GM18867 (cell line): ENCODE measurements around the gene ASL.
"Not testable (repeated sequence)": the region's sequence is repeated elsewhere in the genome, so short reads cannot be mapped to it uniquely, and the experiment has no call there.

Experiments
- ATAC-seq: cut with Tn5 transposase; IDR thresholded peaks from one replicate; pipeline ENCODE4 v1.9.1; 2021; ENCODE audit warnings: mild to moderate bottlenecking, moderate library complexity; ENCODE audit not compliant: unreplicated experiment

Gene ASL

GRCh38 chr7:66075590-66076461, at the start of gene ASL:
TSS of gene ASL (plus strand) at chr7:66075819. CDS start at chr7:66076082, 263 bp downstream.
- peak; percentile 99 for ATAC-seq

GRCh38 chr7:66028342-66028741, 47.3 kb upstream of the ASL start:
- not testable (repeated sequence) for ATAC-seq

DNA sequence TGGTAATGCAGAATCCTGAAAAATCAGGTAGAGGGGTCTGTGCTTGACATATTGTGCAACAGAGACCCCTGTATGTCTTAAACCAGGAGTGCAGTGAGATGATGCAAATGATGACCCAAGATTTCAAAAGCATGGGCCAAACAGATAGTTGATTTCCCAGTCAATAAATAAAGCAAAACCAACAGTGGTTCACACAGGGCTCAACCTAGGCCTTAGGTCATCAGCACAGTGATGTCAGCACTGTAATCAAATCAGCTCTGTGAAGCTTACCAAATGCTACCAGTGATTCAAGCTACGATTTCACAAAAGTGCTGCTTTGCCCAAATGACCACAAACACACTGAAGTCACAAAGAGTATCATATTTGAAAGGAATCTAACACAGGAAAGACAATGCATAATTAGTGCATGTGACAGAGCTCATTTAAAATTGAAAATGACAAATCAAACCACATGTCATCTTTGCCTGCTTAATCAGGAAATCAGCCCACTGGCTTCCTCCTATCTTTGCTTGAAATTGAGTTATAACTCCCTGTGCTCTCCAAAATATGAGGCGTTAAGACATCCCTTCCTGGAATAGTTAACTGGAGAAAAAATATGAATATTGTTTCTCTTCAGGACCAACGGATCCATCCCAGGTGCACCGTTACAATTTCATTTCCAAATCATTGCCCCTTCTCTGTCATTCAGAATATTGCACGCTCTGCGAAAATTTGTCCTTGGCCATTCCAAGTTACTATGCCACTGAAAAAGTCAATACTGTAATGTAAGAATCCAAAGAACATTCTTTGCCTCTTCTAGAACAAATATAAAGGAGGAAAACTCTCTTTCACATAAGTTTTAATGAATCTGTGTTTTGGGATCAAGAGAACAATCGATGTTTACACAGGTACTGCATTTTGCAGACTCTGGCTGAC, 41.9 kb upstream of the ASL start:
- no peak for ATAC-seq

DNA sequence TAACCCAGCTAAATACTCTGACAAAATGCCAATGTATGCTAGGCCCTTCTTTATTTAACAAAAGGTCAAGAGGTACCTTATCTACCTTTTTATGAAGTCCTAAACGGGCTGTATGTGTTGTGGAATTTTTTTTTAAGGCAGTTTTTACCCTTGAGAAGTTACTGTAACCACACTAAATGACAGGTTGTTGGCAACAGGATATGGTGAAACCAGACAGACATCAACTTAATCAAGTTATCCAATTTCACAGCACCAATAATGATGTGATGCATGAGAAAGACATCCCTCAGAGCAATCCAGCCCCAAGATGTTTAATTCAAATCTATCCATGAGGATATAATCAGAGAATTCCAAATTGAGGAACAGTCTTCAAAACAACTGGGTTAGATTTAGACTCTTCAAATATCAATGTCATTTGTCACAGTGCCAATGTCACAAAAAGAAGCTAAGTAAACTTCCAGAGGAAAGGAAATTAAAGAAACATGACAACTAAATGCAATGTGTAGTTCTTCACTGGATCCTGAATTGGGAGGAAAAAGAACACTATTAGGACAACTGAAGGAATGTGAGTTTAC, 41.1 kb upstream of the ASL start:
- not testable (repeated sequence) for ATAC-seq

DNA sequence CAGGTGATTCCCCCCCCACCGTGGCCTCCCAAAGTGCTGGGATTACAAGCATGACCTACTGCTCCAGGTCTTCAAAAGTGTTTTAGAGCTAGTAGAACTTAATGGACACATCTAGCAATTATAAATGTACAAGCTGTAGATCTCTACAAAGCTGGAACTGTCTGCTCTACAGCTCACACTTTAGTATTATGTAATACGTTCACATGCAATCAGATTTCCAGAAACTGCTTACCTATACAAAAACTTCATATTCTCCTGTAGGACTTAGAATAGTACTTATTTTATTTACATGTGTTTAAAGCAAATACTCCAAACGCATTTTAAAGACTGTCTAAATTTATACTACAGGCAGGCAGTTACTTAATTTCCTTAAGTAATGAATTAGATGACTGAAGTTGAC, 39.2 kb upstream of the ASL start:
- ATAC-seq = no peak

- ATAC-seq = no peak
Observed at GRCh38 chr7:66036788-66037187, 38.8 kb upstream of the ASL start.

DNA sequence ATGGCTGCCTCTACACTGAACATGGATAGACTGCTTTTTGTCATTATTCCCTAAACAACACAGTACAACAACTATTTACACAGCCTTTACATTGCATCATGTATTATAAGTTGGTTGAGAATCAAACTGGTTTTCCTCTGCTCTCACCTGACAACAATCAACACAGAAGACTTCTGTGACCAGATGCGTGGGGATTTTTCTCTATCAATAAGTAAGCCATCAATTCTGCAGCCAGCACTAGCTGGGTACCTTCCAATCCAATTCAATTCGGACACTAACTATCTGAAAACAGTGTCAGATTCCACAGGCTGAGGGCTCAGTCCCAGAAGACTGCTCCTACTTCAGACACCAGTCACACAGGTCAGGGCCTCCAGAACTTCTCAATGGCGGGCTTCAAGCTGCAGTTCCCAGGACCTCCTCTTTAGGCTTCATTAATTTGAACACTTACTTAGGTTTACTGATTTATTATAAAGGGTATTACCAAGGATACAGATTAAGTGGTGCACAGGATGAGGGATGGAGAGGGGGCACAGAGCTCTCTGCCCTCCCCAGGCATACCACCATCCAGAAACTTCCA, 36.4 kb upstream of the ASL start:
- ATAC-seq = no peak

DNA sequence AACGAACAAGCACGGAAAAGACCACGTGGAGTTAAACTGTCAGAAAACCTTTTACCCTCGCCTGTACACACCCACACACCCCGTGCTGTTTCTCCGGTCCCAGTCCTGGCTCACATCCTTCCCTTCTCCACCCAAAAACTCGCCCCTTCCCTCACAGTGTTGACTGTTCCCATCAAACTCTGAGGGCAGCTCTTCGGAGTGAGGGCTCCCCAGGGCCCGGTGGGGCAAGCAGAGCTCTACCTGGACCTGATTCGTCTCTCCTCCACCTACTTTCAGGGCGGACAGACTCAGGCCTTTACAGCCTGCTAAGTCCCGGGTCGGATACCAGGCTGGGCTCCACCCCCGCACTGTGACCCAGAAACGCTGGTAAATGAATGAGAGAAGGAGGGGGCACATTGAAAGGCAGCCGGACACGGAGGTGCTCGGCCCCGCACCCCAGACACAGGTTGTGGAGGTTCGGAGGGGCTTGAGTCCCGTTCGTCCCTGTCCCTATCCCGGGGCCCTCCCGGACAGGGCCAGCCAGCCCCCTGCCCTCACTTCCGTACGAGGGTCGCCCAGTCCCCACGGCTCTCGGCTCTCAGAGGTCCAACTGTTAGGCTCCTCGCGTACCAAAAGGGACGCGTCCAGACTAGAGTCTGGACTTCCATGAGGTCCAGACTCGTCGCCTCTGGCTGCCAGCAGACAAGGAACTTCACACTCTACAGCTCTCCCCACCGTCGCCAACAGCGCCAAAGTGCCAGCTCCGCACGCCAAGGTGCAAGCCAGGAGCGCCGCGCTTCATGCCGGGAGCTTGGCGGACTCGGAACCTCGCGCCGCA, 31.7 kb upstream of the ASL start:
- no peak for ATAC-seq

- ATAC-seq = not testable (repeated sequence)
Observed at GRCh38 chr7:66044498-66044854, 31.1 kb upstream of the ASL start.

DNA sequence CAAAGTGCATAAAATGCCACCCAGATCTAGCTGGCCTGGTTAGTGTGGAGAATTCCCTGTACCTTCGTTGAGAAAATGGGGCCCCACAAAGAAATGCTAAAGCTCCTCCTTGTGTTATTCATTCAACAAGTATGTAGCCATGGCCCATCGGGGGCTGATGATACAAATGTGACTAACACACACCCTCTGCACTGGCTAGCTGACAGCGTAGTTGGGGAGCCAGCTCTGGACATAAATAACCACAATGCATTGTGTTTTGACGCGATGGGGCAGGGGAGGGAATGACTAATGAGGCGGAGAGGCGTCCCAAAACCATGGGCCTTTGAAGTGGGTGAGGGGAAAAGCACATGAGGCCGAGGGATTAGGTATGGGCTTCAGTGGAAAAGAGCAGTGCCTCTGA, 28.2 kb upstream of the ASL start:
- ATAC-seq = no peak

DNA sequence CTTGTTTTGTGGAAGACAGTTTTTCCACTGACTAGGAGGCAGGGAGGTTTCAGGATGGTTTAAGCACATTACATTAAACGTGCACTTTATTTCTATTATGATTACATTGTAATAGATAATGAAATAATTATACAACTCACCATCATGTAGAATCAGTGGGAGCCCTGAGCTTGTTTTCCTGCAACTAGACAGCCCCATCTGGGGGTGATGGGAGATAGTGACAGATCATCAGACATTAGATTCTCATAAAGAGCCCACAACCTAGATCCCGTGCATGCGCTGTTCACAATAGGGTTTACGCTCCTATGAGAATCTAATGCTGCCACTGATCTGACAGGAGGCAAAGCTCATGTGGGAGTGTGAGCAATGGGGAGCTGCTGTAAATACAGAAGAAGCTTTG, 25.7 kb upstream of the ASL start:
- not testable (repeated sequence) for ATAC-seq

GRCh38 chr7:66050337-66050957, 25.2 kb upstream of the ASL start:
- ATAC-seq = no peak

- no peak for ATAC-seq
Observed at GRCh38 chr7:66050990-66051448, 24.6 kb upstream of the ASL start.

DNA sequence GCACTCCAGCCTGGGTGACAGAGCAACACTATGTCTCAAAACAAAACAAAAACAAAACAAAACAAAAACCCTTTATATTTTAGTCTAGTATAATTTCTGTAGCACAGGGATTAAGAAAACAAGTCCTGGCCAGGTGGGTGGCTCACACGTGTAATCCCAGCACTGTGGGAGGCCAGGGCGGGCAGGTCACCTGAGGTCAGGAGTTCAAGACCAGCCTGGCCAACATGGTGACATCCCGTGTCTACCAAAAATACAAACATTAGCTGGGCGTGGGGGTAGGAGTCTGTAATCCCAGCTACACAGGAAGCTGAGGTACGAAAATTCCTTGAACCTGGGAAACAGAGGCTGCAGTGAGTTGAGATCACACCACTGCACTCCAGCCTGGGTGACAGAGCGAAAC, 23.2 kb upstream of the ASL start:
- no peak for ATAC-seq

DNA sequence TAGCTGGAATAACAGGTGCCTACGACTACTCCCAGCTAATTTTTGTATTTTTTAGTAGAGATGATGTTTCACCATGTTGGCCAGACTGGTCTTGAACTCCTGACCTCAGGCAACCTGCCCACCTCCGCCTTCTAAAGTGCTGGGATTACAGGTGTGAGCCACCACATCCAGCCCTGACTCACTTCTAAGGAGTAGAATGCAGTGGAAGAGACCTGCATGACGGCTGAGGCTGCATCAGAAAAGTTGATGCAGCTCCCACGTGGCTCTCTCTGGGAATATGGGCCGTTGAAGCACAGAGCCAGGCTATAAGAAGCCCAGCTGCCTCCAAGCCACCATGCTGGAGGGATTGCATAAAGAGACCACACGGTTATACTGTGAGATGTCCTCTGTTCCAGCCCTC, 21.6 kb upstream of the ASL start:
- ATAC-seq = no peak

- peak; percentile 69 for ATAC-seq
Observed at GRCh38 chr7:66055321-66055956, 20.2 kb upstream of the ASL start.

DNA sequence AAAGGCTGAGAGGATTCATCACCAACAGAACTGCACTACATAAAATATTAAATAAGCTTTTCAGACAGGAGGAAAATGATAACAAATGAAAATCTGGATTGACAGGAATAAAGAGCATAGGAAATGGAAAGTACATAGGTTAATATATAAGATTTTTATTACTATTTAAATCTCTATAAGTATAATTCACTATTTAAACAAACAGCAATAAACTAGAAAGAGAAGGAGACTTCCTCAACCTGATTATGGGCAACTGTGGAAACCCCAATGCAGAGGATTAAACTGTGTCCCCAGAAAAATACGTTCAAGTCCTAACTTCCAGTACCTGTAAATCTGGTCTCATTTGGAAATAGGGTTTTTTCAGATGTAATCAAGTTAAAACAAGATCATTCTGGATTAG, 14.8 kb upstream of the ASL start:
- no peak for ATAC-seq

DNA sequence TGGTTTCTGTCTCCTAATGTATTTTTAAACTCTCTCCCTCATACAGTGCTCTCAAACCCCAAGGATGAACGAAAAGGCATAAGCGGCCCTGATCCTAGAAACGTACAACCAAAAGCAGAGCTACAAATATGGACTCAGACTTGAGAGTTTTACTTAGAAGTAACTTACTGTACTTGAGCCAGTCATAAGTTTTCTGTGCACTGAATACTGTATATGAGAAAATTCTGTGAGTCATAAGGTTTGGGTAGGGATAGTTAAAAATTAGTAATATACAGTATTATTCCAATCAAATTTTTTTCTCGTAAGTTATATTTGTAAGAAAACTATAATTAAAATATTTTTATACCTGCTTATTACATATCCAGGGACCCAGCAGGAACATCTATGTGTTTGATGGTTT, 5.9 kb upstream of the ASL start:
- ATAC-seq = no peak

- no peak for ATAC-seq
Observed at GRCh38 chr7:66070222-66070621, 5.4 kb upstream of the ASL start.
